CD14-positive monocyte (primary cell): ENCODE data around the gene ABCF3. TPM values are rescaled to one million over a fixed set of nuclear protein-coding genes. Genes with fewer than 3 reads are reported as not detected.

ENCODE experiments used
- DNase-seq, 3 donors: peaks; one replicate each; pipeline ENCODE4 v3.0.0-alpha.2; 2011 to 2022
- H2AFZ ChIP-seq: 2 replicates; pipeline ENCODE4 v1.6.0; 2012; ENCODE audit warnings: mild to moderate bottlenecking, low read depth, low read length, inconsistent platforms; ENCODE audit not compliant: insufficient read depth, poor library complexity, severe bottlenecking
- H3K27ac ChIP-seq, 2 donors: 1 replicate in 1 of 2; 2 replicates in 1 of 2; pipeline ENCODE4 v1.5.1; 2012 to 2013; ENCODE audit warnings: low read length in 2 of 2, control low read depth in 1 of 2, inconsistent platforms in 1 of 2, low read depth in 1 of 2, mild to moderate bottlenecking in 1 of 2
- H3K27me3 ChIP-seq, 2 donors: one replicate each; pipeline versions ENCODE4 v1.6.0 to v1.6.1; 2011 to 2013; ENCODE audit warnings: low read length in 2 of 2; ENCODE audit not compliant: control insufficient read depth in 2 of 2, insufficient read depth in 2 of 2
- H3K36me3 ChIP-seq, 2 donors: replicated peaks in 1 of 2; 1 replicate in 1 of 2; 2 replicates in 1 of 2; pipeline versions ENCODE4 v1.5.1 to v1.6.1; 2012 to 2013; ENCODE audit warnings: low read length in 2 of 2, control low read depth in 1 of 2, inconsistent platforms in 1 of 2, mild to moderate bottlenecking in 1 of 2; ENCODE audit not compliant: insufficient read depth in 2 of 2, control insufficient read depth in 1 of 2
- H3K4me1 ChIP-seq, 2 donors: 1 replicate in 1 of 2; 2 replicates in 1 of 2; pipeline versions ENCODE4 v1.5.1 to v1.6.1; 2012 to 2013; ENCODE audit warnings: low read length in 2 of 2, control low read depth in 1 of 2, inconsistent platforms in 1 of 2, mild to moderate bottlenecking in 1 of 2, moderate library complexity in 1 of 2; ENCODE audit not compliant: insufficient read depth in 2 of 2, control insufficient read depth in 1 of 2
- H3K4me2 ChIP-seq: replicated peaks from 2 replicates; pipeline ENCODE3; 2012; ENCODE audit warnings: low read length, moderate library complexity, mild to moderate bottlenecking; ENCODE audit not compliant: poor library complexity, severe bottlenecking; ENCODE audit errors: extremely low read depth
- H3K4me3 ChIP-seq, 3 experiments: fragments of 200-600 bp in 1 of 3; sonication (generic) in 1 of 3; replicated peaks in 1 of 3; 1 replicate in 2 of 3; 2 replicates in 1 of 3; pipeline ENCODE4 v1.5.1; 2011 to 2013; ENCODE audit warnings: low read length in 3 of 3, mild to moderate bottlenecking in 3 of 3, control low read depth in 2 of 3, low read depth in 2 of 3, inconsistent platforms in 1 of 3, moderate library complexity in 1 of 3
- H3K79me2 ChIP-seq: 2 replicates; pipeline ENCODE4 v1.6.0; 2012; ENCODE audit warnings: mild to moderate bottlenecking, control low read depth, inconsistent platforms, low read length, moderate library complexity; ENCODE audit not compliant: insufficient read depth
- H3K9ac ChIP-seq: 2 replicates; pipeline ENCODE4 v1.6.0; 2017; ENCODE audit warnings: low read length, mild to moderate bottlenecking; ENCODE audit not compliant: insufficient read depth, poor library complexity, severe bottlenecking
- H3K9me3 ChIP-seq, 2 donors: replicated peaks in 1 of 2; 1 replicate in 1 of 2; 2 replicates in 1 of 2; pipeline versions ENCODE4 v1.5.1 to v1.6.1; 2012 to 2013; ENCODE audit warnings: low read length in 2 of 2, control low read depth in 1 of 2; ENCODE audit not compliant: control insufficient read depth in 1 of 2, insufficient read depth in 1 of 2
- H4K20me1 ChIP-seq: 2 replicates; pipeline ENCODE4 v1.6.0; 2012; ENCODE audit warnings: mild to moderate bottlenecking, low read length, control low read depth, moderate library complexity; ENCODE audit not compliant: insufficient read depth
- H3K27ac Mint-ChIP-seq, 7 donors: one replicate each; pipeline ENCODE4 v1.8.0; 2020; ENCODE audit warnings: mild to moderate bottlenecking in 7 of 7, mixed read lengths in 7 of 7, moderate library complexity in 6 of 7, inconsistent platforms in 2 of 7
- H3K27me3 Mint-ChIP-seq, 3 donors: one replicate each; pipeline ENCODE4 v1.8.0; 2021 to 2022; ENCODE audit warnings: low read depth in 3 of 3, mild to moderate bottlenecking in 3 of 3, mixed read lengths in 3 of 3, moderate library complexity in 3 of 3, inconsistent platforms in 1 of 3
- H3K36me3 Mint-ChIP-seq, 2 donors: one replicate each; pipeline ENCODE4 v1.8.0; 2020; ENCODE audit warnings: mixed read lengths in 2 of 2, inconsistent platforms in 1 of 2, mild to moderate bottlenecking in 1 of 2
- H3K4me1 Mint-ChIP-seq: one replicate; pipeline ENCODE4 v1.8.0; 2020; ENCODE audit warnings: mild to moderate bottlenecking, mixed read lengths
- H3K4me3 Mint-ChIP-seq, 2 donors: one replicate each; pipeline ENCODE4 v1.8.0; 2020; ENCODE audit warnings: mild to moderate bottlenecking in 2 of 2, mixed read lengths in 2 of 2, moderate library complexity in 1 of 2
- H3K9me3 Mint-ChIP-seq, 7 donors: one replicate each; pipeline ENCODE4 v1.8.0; 2020 to 2022; ENCODE audit warnings: mixed read lengths in 7 of 7, mild to moderate bottlenecking in 6 of 7, moderate library complexity in 6 of 7, inconsistent platforms in 2 of 7
- CTCF ChIP-seq: fragments of 200-600 bp; IDR thresholded peaks from one replicate; pipeline ENCODE4 v1.8.0; 2022; ENCODE audit warnings: antibody characterized with exemption, mild to moderate bottlenecking
- WGBS: methylation state at CpG from one replicate; pipeline ENCODE4 v1.1.5; 2013; ENCODE audit warnings: missing lambda C conversion rate; ENCODE audit not compliant: insufficient coverage; 5-methylcytosine and 5-hydroxymethylcytosine counted together
- intact Hi-C, 2 donors: fragments of 100-400 bp; cut with micrococcal nuclease; formaldehyde crosslinking; loops; one replicate each; pipeline versions ENCODE4 v1.15.0 to v1.15.1; 2023
- polyA plus RNA-seq, 3 donors: library from polyadenylated mRNA; depleted of rRNA in 1 of 3; unstranded in 2 of 3; stranded (reverse) in 1 of 3; fragments of 300-500 nt in 2 of 3; fragments of >200 nt in 1 of 3; fragmentation: Illumina TruSeq in 2 of 3; gene quantifications; 1 replicate in 2 of 3; 2 replicates in 1 of 3; pipeline ENCODE4 v1.2.3, GENCODE V29; 2012 to 2021

The ABCF3 gene
- polyA plus RNA-seq, 3 donors: 13.5 to 74.8 (median 13.9) TPM

GRCh38 chr3:184228376-184229137, 42.6 kb downstream of the ABCF3 start:
- WGBS: 33% methylated on average over 3 of the region's 12 CpGs
- peaks cover 4 to 8% of the 10 kb centered on the region in 2 donors for H3K4me1 ChIP-seq
- no peak overlapping the region for H3K4me3 ChIP-seq
- peak overlapping the region in 1 of 2 donors; percentile 76 for H3K4me3 Mint-ChIP-seq
- H3K9me3 ChIP-seq: peaks cover 0 to 15% of the 10 kb centered on the region in 2 donors
- no peaks in the 10 kb centered on the region for H4K20me1 ChIP-seq
- H3K4me2 ChIP-seq: no peak overlapping the region
- H2AFZ ChIP-seq: no peak overlapping the region
- H3K36me3 ChIP-seq: no peaks in the 10 kb centered on the region
- no peak overlapping the region for H3K27ac ChIP-seq
- H3K9ac ChIP-seq: no peak overlapping the region
- no peaks in the 10 kb centered on the region for H3K36me3 Mint-ChIP-seq
- no peak overlapping the region for H3K27ac Mint-ChIP-seq
- TF ChIP-seq CTCF: no peak
- no peak for DNase-seq
- intact Hi-C loops: no loop called here
- H3K27me3 Mint-ChIP-seq: peaks cover 65 to 87% (median 68%) of the 10 kb centered on the region in 3 donors
- peaks cover 8% of the 10 kb centered on the region for H3K4me1 Mint-ChIP-seq
- peaks cover 0 to 16% (median 6%) of the 10 kb centered on the region in 7 donors for H3K9me3 Mint-ChIP-seq
- no peaks in the 10 kb centered on the region for H3K79me2 ChIP-seq
- peaks cover 50 to 68% of the 10 kb centered on the region in 2 donors for H3K27me3 ChIP-seq

GRCh38 chr3:184229394-184230080, 43.5 kb downstream of the ABCF3 start, which contains the start of gene VWA5B2:
VWA5B2 (plus strand) TSS chr3:184229585; CDS start chr3:184230529, 944 bp downstream.
- H4K20me1 ChIP-seq: no peaks in the 10 kb centered on the region
- H3K36me3 ChIP-seq: no peaks in the 10 kb centered on the region
- peak within 1 kb of the TSS in 1 of 2 donors; percentile 76 for H3K4me3 Mint-ChIP-seq
- H3K9me3 ChIP-seq: peaks cover 0 to 15% of the 10 kb centered on the region in 2 donors
- H3K79me2 ChIP-seq: no peaks in the 10 kb centered on the region
- H3K27me3 ChIP-seq: peaks cover 50 to 70% of the 10 kb centered on the region in 2 donors
- H3K4me1 Mint-ChIP-seq: peaks cover 8% of the 10 kb centered on the region
- H3K27ac ChIP-seq: no peak within 1 kb of the TSS
- H3K27me3 Mint-ChIP-seq: peaks cover 66 to 89% (median 68%) of the 10 kb centered on the region in 3 donors
- under 1% methylated on average over 64 of the region's 66 CpGs for WGBS
- H3K4me2 ChIP-seq: peak within 1 kb of the TSS; percentile 36
- H3K9ac ChIP-seq: peak within 1 kb of the TSS; percentile 15
- intact Hi-C loops: no loop called here
- no peaks in the 10 kb centered on the region for H3K36me3 Mint-ChIP-seq
- peak within 1 kb of the TSS; percentile 56 for H2AFZ ChIP-seq
- no peak within 1 kb of the TSS for H3K4me3 ChIP-seq
- H3K4me1 ChIP-seq: peaks cover 4 to 8% of the 10 kb centered on the region in 2 donors
- H3K27ac Mint-ChIP-seq: no peak within 1 kb of the TSS
- DNase-seq: no peak
- TF ChIP-seq CTCF: no peak
- H3K9me3 Mint-ChIP-seq: peaks cover 0 to 16% (median 6%) of the 10 kb centered on the region in 7 donors
